Natural killer cell (primary cell): ENCODE results near the gene FYN. TPM values are rescaled to one million over a fixed set of nuclear protein-coding genes. Genes with fewer than 3 reads are reported as not detected.

ENCODE experiments used
- ATAC-seq, 3 donors: fragments of 150-1000 bp in 2 of 3; fragments of 200-7000 bp in 1 of 3; cut with Tn5 transposase; 1 replicate in 1 of 3; 2 replicates in 2 of 3; pipeline ENCODE4 v1.10.0; 2021; ENCODE audit warnings: mild to moderate bottlenecking in 2 of 3, moderate library complexity in 2 of 3
- DNase-seq, 2 donors: peaks; one replicate each; pipeline versions ENCODE4 v3.0.0 to v3.0.0-alpha.2; 2013 to 2021; ENCODE audit warnings: mixed read lengths in 1 of 2
- H3K27ac ChIP-seq: one replicate; pipeline ENCODE4 v1.5.1; 2013; ENCODE audit warnings: mild to moderate bottlenecking, low read length
- H3K27me3 ChIP-seq: one replicate; pipeline ENCODE4 v1.6.1; 2013; ENCODE audit warnings: low read length; ENCODE audit not compliant: control insufficient read depth, insufficient read depth
- H3K36me3 ChIP-seq: one replicate; pipeline ENCODE4 v1.6.1; 2013; ENCODE audit warnings: low read length; ENCODE audit not compliant: control insufficient read depth, insufficient read depth
- H3K4me1 ChIP-seq: one replicate; pipeline ENCODE4 v1.6.1; 2013; ENCODE audit warnings: low read length; ENCODE audit not compliant: control insufficient read depth, insufficient read depth
- H3K4me3 ChIP-seq: one replicate; pipeline ENCODE4 v1.5.1; 2013; ENCODE audit warnings: low read length
- H3K9me3 ChIP-seq: one replicate; pipeline ENCODE4 v1.6.1; 2013; ENCODE audit warnings: low read length; ENCODE audit not compliant: control insufficient read depth, insufficient read depth
- H3K27ac Mint-ChIP-seq, 2 donors: one replicate each; pipeline ENCODE4 v1.8.0; 2022; ENCODE audit warnings: mild to moderate bottlenecking in 2 of 2, mixed read lengths in 2 of 2, moderate library complexity in 1 of 2
- H3K27me3 Mint-ChIP-seq, 2 donors: one replicate each; pipeline ENCODE4 v1.8.0; 2022; ENCODE audit warnings: low read depth in 2 of 2, mixed read lengths in 2 of 2
- H3K36me3 Mint-ChIP-seq: one replicate; pipeline ENCODE4 v1.8.0; 2022; ENCODE audit warnings: mixed read lengths
- H3K4me1 Mint-ChIP-seq, 2 donors: one replicate each; pipeline ENCODE4 v1.8.0; 2022; ENCODE audit warnings: mixed read lengths in 2 of 2
- H3K4me3 Mint-ChIP-seq: one replicate; pipeline ENCODE4 v1.8.0; 2022; ENCODE audit warnings: mild to moderate bottlenecking, moderate library complexity, mixed read lengths
- H3K9me3 Mint-ChIP-seq, 2 donors: one replicate each; pipeline ENCODE4 v1.8.0; 2022; ENCODE audit warnings: mixed read lengths in 2 of 2
- WGBS: methylation state at CpG from one replicate; pipeline ENCODE4 v1.1.7; 2013; ENCODE audit warnings: missing lambda C conversion rate; ENCODE audit not compliant: insufficient coverage; 5-methylcytosine and 5-hydroxymethylcytosine counted together
- intact Hi-C: fragments of 100-400 bp; cut with micrococcal nuclease; formaldehyde crosslinking; loops from one replicate; pipeline ENCODE4 v1.14.2; 2022
- total RNA-seq, 4 donors: library from RNA; stranded (reverse); fragments of 120-200 nt in 1 of 4; gene quantifications; one replicate each; pipeline versions ENCODE4 v1.2.3 to v1.2.4, GENCODE V29; 2013 to 2022
- TF ChIP-seq, protein P1 (sequence below): fragments of 200-600 bp; IDR thresholded peaks from one replicate; pipeline ENCODE4 v1.8.0; 2022; ENCODE audit warnings: antibody characterized with exemption

Gene FYN
- total RNA-seq, 3 donors from 2014 or later (not counting 1 experiment from before 2014, with no cell fraction given): 616 to 757 (median 713) TPM

DNA sequence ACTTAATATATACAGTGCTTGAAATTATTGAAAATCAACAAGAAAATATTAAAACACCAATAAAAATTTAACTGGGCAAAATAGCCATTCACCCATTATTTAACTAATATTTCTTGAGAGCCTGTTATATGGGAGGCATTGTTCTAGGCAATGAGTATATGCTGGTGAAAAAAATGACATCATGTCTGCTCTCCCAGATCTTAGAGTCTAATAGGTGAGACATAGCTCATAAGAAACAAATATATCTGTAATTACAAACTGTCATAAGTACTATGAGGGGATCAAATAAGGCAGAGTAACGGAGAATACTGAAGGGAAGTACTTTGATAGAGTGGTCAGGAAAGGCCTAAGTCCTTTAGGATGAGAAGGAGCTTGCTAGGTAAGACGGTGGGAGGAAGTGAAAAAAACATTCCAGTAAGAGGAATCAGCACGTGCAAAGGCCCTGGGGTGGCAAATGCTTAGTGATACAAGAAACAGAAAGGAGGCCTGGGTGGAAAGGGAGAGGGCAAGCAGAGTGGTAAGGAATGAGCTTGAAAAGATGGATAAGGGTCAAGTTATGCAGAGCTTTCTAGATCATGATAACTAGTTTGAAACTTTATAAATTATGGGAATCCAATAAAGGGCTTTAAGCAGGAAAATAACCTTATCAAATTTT is 12.2 kb upstream of the FYN start:
- no peak overlapping the region for H3K4me3 ChIP-seq

DNA sequence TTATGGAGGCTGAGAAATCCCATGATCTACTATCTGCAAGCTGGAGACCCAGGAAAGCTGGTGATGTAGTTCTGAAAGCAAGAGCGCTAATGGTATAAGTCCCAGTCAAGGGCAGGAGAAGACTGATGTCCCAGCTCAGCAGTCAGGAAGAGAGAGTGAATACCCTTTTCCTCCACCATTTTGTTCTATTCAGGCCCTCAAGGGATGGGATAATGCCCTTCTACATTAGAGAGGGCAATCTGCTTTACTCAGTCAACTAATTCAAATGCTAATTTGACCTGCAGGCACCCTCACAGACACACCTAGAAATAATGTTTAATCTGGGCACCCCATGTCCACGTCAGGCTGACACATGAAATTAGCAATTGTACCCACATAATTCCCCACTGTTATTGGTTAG is 10.8 kb upstream of the FYN start:
- H3K36me3 ChIP-seq: no peaks in the 10 kb centered on the region
- H3K36me3 Mint-ChIP-seq: no peaks in the 10 kb centered on the region
- TF ChIP-seq, protein P1, sequence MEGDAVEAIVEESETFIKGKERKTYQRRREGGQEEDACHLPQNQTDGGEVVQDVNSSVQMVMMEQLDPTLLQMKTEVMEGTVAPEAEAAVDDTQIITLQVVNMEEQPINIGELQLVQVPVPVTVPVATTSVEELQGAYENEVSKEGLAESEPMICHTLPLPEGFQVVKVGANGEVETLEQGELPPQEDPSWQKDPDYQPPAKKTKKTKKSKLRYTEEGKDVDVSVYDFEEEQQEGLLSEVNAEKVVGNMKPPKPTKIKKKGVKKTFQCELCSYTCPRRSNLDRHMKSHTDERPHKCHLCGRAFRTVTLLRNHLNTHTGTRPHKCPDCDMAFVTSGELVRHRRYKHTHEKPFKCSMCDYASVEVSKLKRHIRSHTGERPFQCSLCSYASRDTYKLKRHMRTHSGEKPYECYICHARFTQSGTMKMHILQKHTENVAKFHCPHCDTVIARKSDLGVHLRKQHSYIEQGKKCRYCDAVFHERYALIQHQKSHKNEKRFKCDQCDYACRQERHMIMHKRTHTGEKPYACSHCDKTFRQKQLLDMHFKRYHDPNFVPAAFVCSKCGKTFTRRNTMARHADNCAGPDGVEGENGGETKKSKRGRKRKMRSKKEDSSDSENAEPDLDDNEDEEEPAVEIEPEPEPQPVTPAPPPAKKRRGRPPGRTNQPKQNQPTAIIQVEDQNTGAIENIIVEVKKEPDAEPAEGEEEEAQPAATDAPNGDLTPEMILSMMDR: no peak
- H3K9me3 ChIP-seq: no peaks in the 10 kb centered on the region
- no peak overlapping the region for H3K4me3 ChIP-seq
- no peak for DNase-seq
- no peak overlapping the region for H3K4me3 Mint-ChIP-seq
- 95% methylated on average over 2 of the region's 2 CpGs for WGBS
- no peak overlapping the region for H3K27ac Mint-ChIP-seq
- no peaks in the 10 kb centered on the region for H3K4me1 Mint-ChIP-seq
- H3K27me3 Mint-ChIP-seq: peaks cover 6 to 13% of the 10 kb centered on the region in 2 donors
- peaks cover 2 to 4% of the 10 kb centered on the region in 2 donors for H3K9me3 Mint-ChIP-seq
- intact Hi-C loops: no loop called here
- ATAC-seq: no peak
- H3K27ac ChIP-seq: no peak overlapping the region
- no peaks in the 10 kb centered on the region for H3K27me3 ChIP-seq
- no peaks in the 10 kb centered on the region for H3K4me1 ChIP-seq

More for the DNA sequence above, 12.2 kb upstream of the FYN start:
- ATAC-seq (no peak), DNase-seq (no peak)
- no peaks in the 10 kb centered on the region for H3K36me3 ChIP-seq
- no peaks in the 10 kb centered on the region for H3K27me3 ChIP-seq
- TF ChIP-seq, protein P1: no peak
- H3K9me3 ChIP-seq: no peaks in the 10 kb centered on the region
- H3K36me3 Mint-ChIP-seq: no peaks in the 10 kb centered on the region
- H3K4me3 Mint-ChIP-seq: no peak overlapping the region
- H3K9me3 Mint-ChIP-seq: peaks cover 2 to 4% of the 10 kb centered on the region in 2 donors
- H3K27me3 Mint-ChIP-seq: peaks cover 6 to 13% of the 10 kb centered on the region in 2 donors
- intact Hi-C loops: no loop called here
- H3K4me1 ChIP-seq: no peaks in the 10 kb centered on the region
- H3K27ac Mint-ChIP-seq: no peak overlapping the region
- H3K4me1 Mint-ChIP-seq: no peaks in the 10 kb centered on the region
- H3K27ac ChIP-seq: no peak overlapping the region
- WGBS: 94% methylated on average over 3 of the region's 3 CpGs

DNA sequence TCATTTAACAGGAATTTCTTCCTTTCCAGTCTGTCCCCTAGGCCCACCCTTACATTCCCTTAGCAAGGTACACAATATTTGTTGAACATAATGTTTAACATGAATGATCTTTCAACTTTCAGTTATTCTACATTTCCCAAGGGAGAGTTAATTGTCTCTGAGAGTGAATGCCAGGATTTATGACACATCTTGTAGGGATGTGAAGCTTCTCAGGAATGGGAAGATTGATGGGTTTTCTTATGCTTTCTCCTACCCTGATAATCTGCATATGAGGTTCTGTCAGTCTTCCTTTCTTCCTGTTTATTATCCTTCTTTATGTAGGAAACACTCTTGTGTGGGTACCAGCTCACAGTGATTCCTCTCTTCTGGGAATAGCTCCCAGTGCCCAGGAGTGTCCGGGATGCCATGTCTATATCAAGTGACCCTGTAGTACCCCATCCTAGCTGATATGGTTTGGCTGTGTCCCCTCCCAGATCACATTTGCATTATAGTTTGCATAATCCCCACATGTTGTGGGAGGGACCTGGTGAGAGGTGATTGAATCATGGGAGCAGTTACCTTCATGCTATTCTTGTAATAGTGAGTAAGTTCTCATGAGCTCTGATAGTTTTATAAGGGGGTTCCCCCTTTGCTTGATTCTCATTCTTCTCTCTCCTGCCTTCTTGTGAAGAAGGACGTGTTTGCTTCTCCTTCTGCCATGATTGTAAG is 7.1 kb upstream of the FYN start:
- TF ChIP-seq, protein P1: no peak
- Mint-ChIP-seq H3K27me3 (peaks cover 0 to 5% of the 10 kb centered on the region in 2 donors), H3K4me3 (no peak overlapping the region), H3K36me3 (no peaks in the 10 kb centered on the region), H3K9me3 (peaks cover 0 to under 1% of the 10 kb centered on the region in 2 donors), H3K4me1 (no peaks in the 10 kb centered on the region), H3K27ac (no peak overlapping the region)
- no peaks in the 10 kb centered on the region for H3K27me3 ChIP-seq
- H3K9me3 ChIP-seq: no peaks in the 10 kb centered on the region
- no peaks in the 10 kb centered on the region for H3K4me1 ChIP-seq
- 97% methylated on average over 2 of the region's 2 CpGs for WGBS
- intact Hi-C loops: no loop called here
- no peak overlapping the region for H3K4me3 ChIP-seq
- ATAC-seq: no peak
- no peaks in the 10 kb centered on the region for H3K36me3 ChIP-seq
- DNase-seq: no peak
- no peak overlapping the region for H3K27ac ChIP-seq
